GM21825 (cell line): Measurements from ENCODE around the gene TANC1.

Experiments
- ATAC-seq: cut with Tn5 transposase; IDR thresholded peaks from one replicate; pipeline ENCODE4 v1.9.1; 2021; ENCODE audit warnings: mild to moderate bottlenecking, moderate library complexity; ENCODE audit not compliant: unreplicated experiment

TANC1 gene

GRCh38 chr2:159153951-159154350 lies 185.5 kb downstream of the TANC1 start:
- no peak for ATAC-seq

GRCh38 chr2:159154366-159154765 lies 185.9 kb downstream of the TANC1 start:
- no peak for ATAC-seq

- ATAC-seq, result no peak
Measured at GRCh38 chr2:159155320-159155719, 186.9 kb downstream of the TANC1 start.

- ATAC-seq, result no peak
Measured at GRCh38 chr2:159155791-159156190, 187.4 kb downstream of the TANC1 start.

- no peak for ATAC-seq
Measured at GRCh38 chr2:159156834-159157233, 188.4 kb downstream of the TANC1 start.

GRCh38 chr2:159157361-159158209 lies 189.1 kb downstream of the TANC1 start:
- ATAC-seq, result no peak

GRCh38 chr2:159160412-159160811 lies 192.0 kb downstream of the TANC1 start:
- no peak for ATAC-seq

- no peak for ATAC-seq
Measured at GRCh38 chr2:159160954-159161353, 192.5 kb downstream of the TANC1 start.

- no peak for ATAC-seq
Measured at GRCh38 chr2:159163930-159164329, 195.5 kb downstream of the TANC1 start.

- no peak for ATAC-seq
Measured at GRCh38 chr2:159164457-159164911, 196.0 kb downstream of the TANC1 start.

GRCh38 chr2:159165048-159165447 lies 196.6 kb downstream of the TANC1 start:
- no peak for ATAC-seq

GRCh38 chr2:159168707-159169106 lies 200.3 kb downstream of the TANC1 start:
- ATAC-seq, result no peak

GRCh38 chr2:159169187-159169586 lies 200.7 kb downstream of the TANC1 start:
- no peak for ATAC-seq

GRCh38 chr2:159172403-159172802 lies 204.0 kb downstream of the TANC1 start:
- no peak for ATAC-seq

- ATAC-seq, result no peak
Measured at GRCh38 chr2:159174759-159175158, 206.3 kb downstream of the TANC1 start.

- no peak for ATAC-seq
Measured at GRCh38 chr2:159175182-159175581, 206.7 kb downstream of the TANC1 start.

GRCh38 chr2:159175927-159176326 lies 207.5 kb downstream of the TANC1 start:
- no peak for ATAC-seq

- ATAC-seq, result no peak
Measured at GRCh38 chr2:159176555-159176954, 208.1 kb downstream of the TANC1 start.

- no peak for ATAC-seq
Measured at GRCh38 chr2:159177357-159177756, 208.9 kb downstream of the TANC1 start.

- no peak for ATAC-seq
Measured at GRCh38 chr2:159177957-159178356, 209.5 kb downstream of the TANC1 start.

GRCh38 chr2:159179096-159179495 lies 210.7 kb downstream of the TANC1 start:
- ATAC-seq, result no peak

GRCh38 chr2:159179696-159180095 lies 211.3 kb downstream of the TANC1 start:
- ATAC-seq, result no peak

- no peak for ATAC-seq
Measured at GRCh38 chr2:159183346-159183745, 214.9 kb downstream of the TANC1 start.
